ENCODE measurements around the gene XRN2. TPM values are rescaled to one million over a fixed set of nuclear protein-coding genes. Genes with fewer than 3 reads are reported as not detected.
A peak's percentile ranks its signal among the peaks of the same experiment; 100 is the strongest.

XRN2 gene, protein sequence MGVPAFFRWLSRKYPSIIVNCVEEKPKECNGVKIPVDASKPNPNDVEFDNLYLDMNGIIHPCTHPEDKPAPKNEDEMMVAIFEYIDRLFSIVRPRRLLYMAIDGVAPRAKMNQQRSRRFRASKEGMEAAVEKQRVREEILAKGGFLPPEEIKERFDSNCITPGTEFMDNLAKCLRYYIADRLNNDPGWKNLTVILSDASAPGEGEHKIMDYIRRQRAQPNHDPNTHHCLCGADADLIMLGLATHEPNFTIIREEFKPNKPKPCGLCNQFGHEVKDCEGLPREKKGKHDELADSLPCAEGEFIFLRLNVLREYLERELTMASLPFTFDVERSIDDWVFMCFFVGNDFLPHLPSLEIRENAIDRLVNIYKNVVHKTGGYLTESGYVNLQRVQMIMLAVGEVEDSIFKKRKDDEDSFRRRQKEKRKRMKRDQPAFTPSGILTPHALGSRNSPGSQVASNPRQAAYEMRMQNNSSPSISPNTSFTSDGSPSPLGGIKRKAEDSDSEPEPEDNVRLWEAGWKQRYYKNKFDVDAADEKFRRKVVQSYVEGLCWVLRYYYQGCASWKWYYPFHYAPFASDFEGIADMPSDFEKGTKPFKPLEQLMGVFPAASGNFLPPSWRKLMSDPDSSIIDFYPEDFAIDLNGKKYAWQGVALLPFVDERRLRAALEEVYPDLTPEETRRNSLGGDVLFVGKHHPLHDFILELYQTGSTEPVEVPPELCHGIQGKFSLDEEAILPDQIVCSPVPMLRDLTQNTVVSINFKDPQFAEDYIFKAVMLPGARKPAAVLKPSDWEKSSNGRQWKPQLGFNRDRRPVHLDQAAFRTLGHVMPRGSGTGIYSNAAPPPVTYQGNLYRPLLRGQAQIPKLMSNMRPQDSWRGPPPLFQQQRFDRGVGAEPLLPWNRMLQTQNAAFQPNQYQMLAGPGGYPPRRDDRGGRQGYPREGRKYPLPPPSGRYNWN
- polyA plus RNA-seq (2013) = 104 TPM

DNA sequence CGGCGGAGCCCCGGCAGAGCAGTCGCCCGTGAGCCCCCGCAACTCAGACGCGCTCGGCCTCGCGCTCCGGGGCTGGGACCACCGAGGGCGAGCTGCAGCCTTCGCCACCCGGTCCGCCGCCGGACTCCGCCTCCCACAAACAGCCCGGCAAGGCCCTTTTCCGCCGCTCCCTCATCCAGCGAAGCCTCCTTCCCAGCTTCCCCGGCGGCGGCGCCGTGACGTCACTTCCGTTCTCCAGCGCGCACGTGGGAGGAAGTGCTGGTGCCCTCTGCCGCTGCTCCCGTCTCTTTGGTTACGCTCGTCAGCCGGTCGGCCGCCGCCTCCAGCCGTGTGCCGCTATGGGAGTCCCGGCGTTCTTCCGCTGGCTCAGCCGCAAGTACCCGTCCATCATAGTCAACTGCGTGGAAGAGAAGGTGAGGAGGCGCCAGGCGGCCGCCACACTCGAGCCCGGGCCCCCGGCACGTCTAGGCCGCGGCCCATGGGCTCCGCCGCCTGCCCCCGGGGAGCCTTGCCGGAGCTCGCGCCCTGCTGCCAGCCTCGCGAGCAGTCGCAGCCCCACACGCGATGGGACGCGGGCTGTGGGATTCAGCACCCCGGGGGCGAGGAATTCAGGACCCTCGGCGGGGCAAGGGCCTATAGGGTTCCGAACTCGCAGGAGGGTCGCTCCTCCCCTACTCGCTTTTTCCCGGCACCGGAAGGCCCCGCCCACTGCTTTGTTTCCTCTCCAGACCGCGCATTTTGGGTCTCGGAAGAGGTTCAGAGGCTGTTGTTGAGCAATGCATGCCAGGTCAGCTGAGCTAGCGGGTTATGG, at the start of gene XRN2:
Gene XRN2, plus strand, starts transcription at position 271 of the 811 bp plus-strand sequence. Its CDS starts 68 bp downstream, at position 339.
- peak; percentile 95 to 96 (median 95) for DNase-seq
- CTCF ChIA-PET = interaction anchor here (0.5 to 1.8 kb wide), 5 partner anchors 16 to 67 kb away, joined by 3 to 5 read pairs (median 3); no protein-coding TSS in a partner anchor

DNA sequence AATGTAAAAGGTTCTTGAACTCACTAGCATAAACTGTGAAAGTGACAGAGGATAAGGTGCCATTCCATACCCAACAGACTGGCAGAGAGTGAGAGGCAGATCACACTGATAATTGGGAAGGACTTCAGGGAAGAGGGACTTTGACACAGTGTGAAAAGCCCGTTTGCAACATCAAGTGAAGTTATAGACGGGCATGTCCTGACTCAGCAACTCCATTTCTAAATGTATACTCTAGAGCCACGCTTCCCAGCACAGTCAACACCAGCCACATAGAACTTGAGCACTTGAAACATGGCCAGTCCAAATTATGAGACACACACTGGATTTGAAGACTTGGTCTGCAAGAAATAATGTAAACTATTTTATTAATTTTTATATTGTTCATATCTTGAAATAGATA, 45.9 kb upstream of the XRN2 start:
- POLR2A ChIA-PET = no interaction called here
- H3K4me1 ChIP-seq (ENCODE audit: control extremely low read depth in 1 of 4, control insufficient read depth in 4 of 4, insufficient read depth in 4 of 4, low read length in 3 of 4) = no peaks in the 10 kb centered on the region
- H3K36me3 ChIP-seq (ENCODE audit: control insufficient read depth in 4 of 4, insufficient read depth in 4 of 4, low read length in 3 of 4) = no peaks in the 10 kb centered on the region
- H3K9me3 ChIP-seq (ENCODE audit: control extremely low read depth in 1 of 5, control insufficient read depth in 4 of 5, insufficient read depth in 2 of 5, low read depth in 1 of 5, low read length in 4 of 5) = no peaks in the 10 kb centered on the region
- 90% methylated on average over 2 of the region's 3 CpGs for WGBS (ENCODE audit: insufficient coverage)
- peaks cover 0 to 4% (median 0%) of the 10 kb centered on the region in 5 experiments for H3K27me3 ChIP-seq (replicated peaks in 2 of 5; ENCODE audit: control insufficient read depth in 4 of 5, insufficient read depth in 5 of 5, low read length in 4 of 5)
- DNase-seq = no peak
- CTCF ChIA-PET = no interaction called here
- no peak overlapping the region for H3K27ac ChIP-seq (ENCODE audit: insufficient read depth in 1 of 2, low read depth in 1 of 2, low read length in 2 of 2, poor library complexity in 1 of 2, severe bottlenecking in 2 of 2)
- H3K4me3 ChIP-seq (ENCODE audit: control insufficient read depth in 1 of 7, extremely low read depth in 1 of 7, insufficient read depth in 4 of 7, low read depth in 2 of 7, low read length in 6 of 7) = no peak overlapping the region

More for the DNA sequence above, at the start of gene XRN2:
- Histone ChIP-seq H3K27ac (ENCODE audit: insufficient read depth in 1 of 2, low read depth in 1 of 2, low read length in 2 of 2, poor library complexity in 1 of 2, severe bottlenecking in 2 of 2) (peak within 1 kb of the TSS; percentile 84 to 94), H3K4me1 (ENCODE audit: control extremely low read depth in 1 of 4, control insufficient read depth in 4 of 4, insufficient read depth in 4 of 4, low read length in 3 of 4) (peaks cover 11 to 25% (median 19%) of the 10 kb centered on the region in 4 experiments), H3K4me3 (ENCODE audit: control insufficient read depth in 1 of 7, extremely low read depth in 1 of 7, insufficient read depth in 4 of 7, low read depth in 2 of 7, low read length in 6 of 7) (peak within 1 kb of the TSS; percentile 60 to 97 (median 94)), H3K36me3 (ENCODE audit: control insufficient read depth in 4 of 4, insufficient read depth in 4 of 4, low read length in 3 of 4) (peaks cover 0 to 8% (median 2%) of the 10 kb centered on the region in 4 experiments), H3K9me3 (ENCODE audit: control extremely low read depth in 1 of 5, control insufficient read depth in 4 of 5, insufficient read depth in 2 of 5, low read depth in 1 of 5, low read length in 4 of 5) (peaks cover 0 to 2% (median 0%) of the 10 kb centered on the region in 5 experiments), H3K27me3 (replicated peaks in 2 of 5; ENCODE audit: control insufficient read depth in 4 of 5, insufficient read depth in 5 of 5, low read length in 4 of 5) (no peaks in the 10 kb centered on the region)
- WGBS (ENCODE audit: insufficient coverage) = under 1% methylated on average over 76 of the region's 87 CpGs
- POLR2A ChIA-PET = interaction anchor here (0.9 to 1.0 kb wide), 2 partner anchors 13 to 25 kb away, joined by 3 read pairs; no protein-coding TSS in a partner anchor

DNA sequence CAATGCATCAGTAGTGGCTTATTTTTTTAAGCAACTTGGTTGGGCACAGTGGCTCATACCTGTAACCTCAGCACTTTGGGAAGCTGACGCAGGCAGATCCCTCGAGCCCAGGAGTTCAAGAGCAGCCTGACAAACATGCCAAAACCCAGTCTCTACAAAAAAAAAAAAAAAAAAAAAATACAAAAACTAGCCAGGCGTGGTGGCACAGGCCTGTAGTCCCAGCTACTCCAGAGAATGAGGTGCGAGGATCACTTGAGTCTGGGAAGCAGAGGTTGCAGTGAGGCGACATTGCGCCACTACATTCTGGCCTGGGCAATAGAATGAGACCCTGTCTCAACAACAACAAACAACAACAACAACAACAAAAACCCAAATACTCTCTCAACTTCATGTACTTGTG, 44.7 kb upstream of the XRN2 start:
- POLR2A ChIA-PET = no interaction called here
- no CpG with 5 or more reads among the region's 6 CpGs for WGBS (ENCODE audit: insufficient coverage)
- Histone ChIP-seq H3K4me1 (ENCODE audit: control extremely low read depth in 1 of 4, control insufficient read depth in 4 of 4, insufficient read depth in 4 of 4, low read length in 3 of 4) (no peaks in the 10 kb centered on the region), H3K27ac (ENCODE audit: insufficient read depth in 1 of 2, low read depth in 1 of 2, low read length in 2 of 2, poor library complexity in 1 of 2, severe bottlenecking in 2 of 2) (no peak overlapping the region), H3K4me3 (ENCODE audit: control insufficient read depth in 1 of 7, extremely low read depth in 1 of 7, insufficient read depth in 4 of 7, low read depth in 2 of 7, low read length in 6 of 7) (no peak overlapping the region), H3K9me3 (ENCODE audit: control extremely low read depth in 1 of 5, control insufficient read depth in 4 of 5, insufficient read depth in 2 of 5, low read depth in 1 of 5, low read length in 4 of 5) (no peaks in the 10 kb centered on the region), H3K36me3 (ENCODE audit: control insufficient read depth in 4 of 4, insufficient read depth in 4 of 4, low read length in 3 of 4) (no peaks in the 10 kb centered on the region), H3K27me3 (replicated peaks in 2 of 5; ENCODE audit: control insufficient read depth in 4 of 5, insufficient read depth in 5 of 5, low read length in 4 of 5) (peaks cover 0 to 4% (median 0%) of the 10 kb centered on the region in 5 experiments)
- CTCF ChIA-PET = interaction anchor here (1.0 kb wide), 1 partner anchor 23 kb away, joined by 3 read pairs; no protein-coding TSS in a partner anchor
- DNase-seq = no peak

DNA sequence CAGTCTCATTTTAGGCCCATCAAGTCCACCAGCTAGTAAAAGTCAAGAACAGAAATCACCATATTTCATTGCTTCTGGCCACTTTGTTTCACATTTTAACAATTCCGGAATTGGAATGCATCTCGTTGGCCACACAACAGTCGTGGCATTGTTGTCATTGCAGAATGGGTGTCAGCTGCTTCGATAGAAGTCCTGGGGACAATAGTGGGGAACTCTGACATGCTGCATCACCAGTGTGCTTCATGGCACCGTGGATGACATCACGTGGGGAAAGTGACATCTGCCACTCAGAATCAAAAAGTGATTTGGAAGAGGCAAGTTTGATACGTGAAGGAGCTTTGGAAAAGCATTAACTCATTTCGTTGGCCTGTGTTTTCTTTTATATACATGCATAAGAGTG, 43.8 kb upstream of the XRN2 start:
- WGBS (ENCODE audit: insufficient coverage) = 95% methylated on average over 6 of the region's 8 CpGs
- CTCF ChIA-PET = no interaction called here

DNA sequence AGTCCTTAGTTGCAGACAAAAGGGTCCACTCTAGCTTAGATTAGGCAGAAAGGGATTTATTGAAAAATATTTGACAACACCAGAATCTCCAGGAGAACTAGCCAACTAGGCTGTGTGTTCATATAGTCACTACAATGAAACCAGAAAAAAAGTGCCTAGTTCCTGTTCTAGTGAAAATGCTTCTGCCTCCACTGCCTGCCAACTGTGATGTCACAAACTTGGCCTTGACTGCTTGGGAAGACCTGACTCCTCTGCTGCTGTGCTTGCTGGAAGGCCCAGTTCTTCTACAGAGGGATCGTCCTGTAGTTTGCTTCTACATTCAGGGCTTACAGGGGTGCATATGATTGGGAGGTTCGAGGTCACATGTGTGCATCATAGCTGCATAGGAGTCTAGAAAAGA, 40.3 kb upstream of the XRN2 start:
- H3K27me3 ChIP-seq (replicated peaks in 2 of 5; ENCODE audit: control insufficient read depth in 4 of 5, insufficient read depth in 5 of 5, low read length in 4 of 5) = peaks cover 0 to 4% (median 0%) of the 10 kb centered on the region in 5 experiments
- H3K27ac ChIP-seq (ENCODE audit: insufficient read depth in 1 of 2, low read depth in 1 of 2, low read length in 2 of 2, poor library complexity in 1 of 2, severe bottlenecking in 2 of 2) = no peak overlapping the region
- no CpG with 5 or more reads among the region's 2 CpGs for WGBS (ENCODE audit: insufficient coverage)
- peaks cover 0 to 11% (median 0%) of the 10 kb centered on the region in 5 experiments for H3K9me3 ChIP-seq (ENCODE audit: control extremely low read depth in 1 of 5, control insufficient read depth in 4 of 5, insufficient read depth in 2 of 5, low read depth in 1 of 5, low read length in 4 of 5)
- no peak overlapping the region for H3K4me3 ChIP-seq (ENCODE audit: control insufficient read depth in 1 of 7, extremely low read depth in 1 of 7, insufficient read depth in 4 of 7, low read depth in 2 of 7, low read length in 6 of 7)
- DNase-seq = no peak
- no peaks in the 10 kb centered on the region for H3K4me1 ChIP-seq (ENCODE audit: control extremely low read depth in 1 of 4, control insufficient read depth in 4 of 4, insufficient read depth in 4 of 4, low read length in 3 of 4)
- POLR2A ChIA-PET = no interaction called here
- no peaks in the 10 kb centered on the region for H3K36me3 ChIP-seq (ENCODE audit: control insufficient read depth in 4 of 4, insufficient read depth in 4 of 4, low read length in 3 of 4)
- CTCF ChIA-PET = interaction anchor here (1.1 kb wide), 1 partner anchor 10 kb away, joined by 3 read pairs; no protein-coding TSS in a partner anchor

More for the DNA sequence above, 43.8 kb upstream of the XRN2 start:
- POLR2A ChIA-PET = no interaction called here
- no peak for DNase-seq
- Histone ChIP-seq H3K27ac (ENCODE audit: insufficient read depth in 1 of 2, low read depth in 1 of 2, low read length in 2 of 2, poor library complexity in 1 of 2, severe bottlenecking in 2 of 2) (no peak overlapping the region), H3K36me3 (ENCODE audit: control insufficient read depth in 4 of 4, insufficient read depth in 4 of 4, low read length in 3 of 4) (no peaks in the 10 kb centered on the region), H3K9me3 (ENCODE audit: control extremely low read depth in 1 of 5, control insufficient read depth in 4 of 5, insufficient read depth in 2 of 5, low read depth in 1 of 5, low read length in 4 of 5) (no peaks in the 10 kb centered on the region), H3K4me1 (ENCODE audit: control extremely low read depth in 1 of 4, control insufficient read depth in 4 of 4, insufficient read depth in 4 of 4, low read length in 3 of 4) (no peaks in the 10 kb centered on the region), H3K4me3 (ENCODE audit: control insufficient read depth in 1 of 7, extremely low read depth in 1 of 7, insufficient read depth in 4 of 7, low read depth in 2 of 7, low read length in 6 of 7) (no peak overlapping the region), H3K27me3 (replicated peaks in 2 of 5; ENCODE audit: control insufficient read depth in 4 of 5, insufficient read depth in 5 of 5, low read length in 4 of 5) (peaks cover 0 to 4% (median 0%) of the 10 kb centered on the region in 5 experiments)

DNA sequence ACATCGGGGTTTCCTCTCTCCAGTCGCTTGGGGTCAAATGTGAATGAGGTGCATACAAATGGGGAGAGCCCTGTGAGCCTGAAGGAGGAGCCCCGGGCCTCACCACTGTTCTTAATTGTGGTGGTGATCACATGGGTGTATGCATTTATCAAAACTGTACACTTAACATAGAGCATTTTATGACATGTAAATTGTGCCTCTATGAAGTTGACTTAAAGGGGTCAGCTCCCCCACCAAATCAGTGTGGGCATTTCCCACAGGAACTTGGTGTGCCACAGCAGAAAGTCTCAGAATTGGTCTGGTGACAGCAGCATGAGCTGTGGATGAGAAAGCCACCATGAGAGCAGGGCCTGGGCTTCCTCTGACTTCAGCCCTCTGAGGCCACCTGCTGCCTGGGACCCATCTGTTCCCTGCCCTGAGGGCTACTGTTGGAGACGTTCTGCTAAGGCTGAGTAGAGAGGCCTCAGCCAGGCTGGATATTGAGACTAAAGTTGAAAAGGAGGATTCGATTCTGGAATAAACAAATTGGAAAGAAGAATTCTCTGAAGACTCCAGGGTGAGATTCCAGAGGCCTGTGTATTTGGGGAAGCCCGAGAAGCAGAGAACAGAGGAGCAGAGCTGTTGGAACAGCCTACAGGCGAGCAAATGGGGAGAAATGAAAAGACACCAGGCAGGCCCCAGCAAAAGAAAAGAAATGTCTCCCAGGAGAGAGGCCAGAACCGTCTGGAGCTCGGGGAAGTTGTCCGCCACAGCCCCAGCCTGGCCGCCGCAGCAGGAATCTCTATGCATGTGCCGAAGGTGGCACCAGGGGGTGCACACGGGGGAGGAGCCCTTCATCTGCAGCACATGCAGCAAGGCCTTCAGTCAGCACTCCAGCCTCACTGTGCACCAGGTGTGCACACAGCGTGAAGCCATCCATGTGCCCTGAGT, 37.6 kb upstream of the XRN2 start:
- Histone ChIP-seq H3K27ac (ENCODE audit: insufficient read depth in 1 of 2, low read depth in 1 of 2, low read length in 2 of 2, poor library complexity in 1 of 2, severe bottlenecking in 2 of 2) (no peak overlapping the region), H3K4me1 (ENCODE audit: control extremely low read depth in 1 of 4, control insufficient read depth in 4 of 4, insufficient read depth in 4 of 4, low read length in 3 of 4) (no peaks in the 10 kb centered on the region), H3K27me3 (replicated peaks in 2 of 5; ENCODE audit: control insufficient read depth in 4 of 5, insufficient read depth in 5 of 5, low read length in 4 of 5) (peaks cover 0 to 2% (median 0%) of the 10 kb centered on the region in 5 experiments), H3K9me3 (ENCODE audit: control extremely low read depth in 1 of 5, control insufficient read depth in 4 of 5, insufficient read depth in 2 of 5, low read depth in 1 of 5, low read length in 4 of 5) (peaks cover 0 to 13% (median 0%) of the 10 kb centered on the region in 5 experiments), H3K36me3 (ENCODE audit: control insufficient read depth in 4 of 4, insufficient read depth in 4 of 4, low read length in 3 of 4) (no peaks in the 10 kb centered on the region), H3K4me3 (ENCODE audit: control insufficient read depth in 1 of 7, extremely low read depth in 1 of 7, insufficient read depth in 4 of 7, low read depth in 2 of 7, low read length in 6 of 7) (no peak overlapping the region)
- ChIA-PET CTCF (no interaction called here), POLR2A (no interaction called here)
- WGBS (ENCODE audit: insufficient coverage) = 93% methylated on average over 9 of the region's 15 CpGs
- no peak for DNase-seq
